Central memory CD4-positive, alpha-beta T cell (primary cell): ENCODE data around the gene MMS22L.

Source experiments
- DNase-seq: peaks from one replicate; pipeline ENCODE4 v3.0.0; 2022
- total RNA-seq, 3 experiments: gene quantifications; one replicate each; lab custom pipeline; 2026; lab: John Stamatoyannopoulos, UW

The MMS22L gene
- 31.7 to 44.5 (median 37.4) reads per million in 3 experiments for total RNA-seq

GRCh38 chr6:97282726-97283617 lies at the start of gene MMS22L:
TSS of gene MMS22L (minus strand) at chr6:97283216. CDS start at chr6:97282477, 739 bp downstream.
- peak; percentile 92 for DNase-seq

- no peak for DNase-seq
These were observed 39.8 kb upstream of the MMS22L start for GRCh38 chr6:97322811-97323210.

- DNase-seq, result no peak
These were observed 39.2 kb upstream of the MMS22L start for GRCh38 chr6:97322226-97322625.

DNA sequence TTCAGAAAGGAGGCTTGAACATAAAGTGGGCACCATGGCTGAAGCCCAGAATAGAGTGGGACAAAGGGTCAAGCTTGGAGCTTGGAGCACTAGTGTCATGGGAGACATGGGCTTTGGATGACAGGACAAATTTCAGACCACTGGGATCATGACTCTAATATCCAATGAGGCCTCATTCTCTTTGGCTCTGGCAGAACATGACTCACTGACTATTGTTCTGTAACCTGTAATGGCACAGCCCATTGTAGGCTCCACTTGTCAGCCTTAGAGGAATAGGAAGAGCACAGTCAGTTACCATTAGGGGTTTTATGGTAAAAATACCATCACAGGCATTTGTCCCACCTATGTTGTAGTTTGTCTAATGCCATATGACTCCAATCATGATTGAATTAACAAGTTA lies 34.0 kb upstream of the MMS22L start:
- no peak for DNase-seq

GRCh38 chr6:97312241-97312640 lies 29.2 kb upstream of the MMS22L start:
- DNase-seq, result no peak

DNA sequence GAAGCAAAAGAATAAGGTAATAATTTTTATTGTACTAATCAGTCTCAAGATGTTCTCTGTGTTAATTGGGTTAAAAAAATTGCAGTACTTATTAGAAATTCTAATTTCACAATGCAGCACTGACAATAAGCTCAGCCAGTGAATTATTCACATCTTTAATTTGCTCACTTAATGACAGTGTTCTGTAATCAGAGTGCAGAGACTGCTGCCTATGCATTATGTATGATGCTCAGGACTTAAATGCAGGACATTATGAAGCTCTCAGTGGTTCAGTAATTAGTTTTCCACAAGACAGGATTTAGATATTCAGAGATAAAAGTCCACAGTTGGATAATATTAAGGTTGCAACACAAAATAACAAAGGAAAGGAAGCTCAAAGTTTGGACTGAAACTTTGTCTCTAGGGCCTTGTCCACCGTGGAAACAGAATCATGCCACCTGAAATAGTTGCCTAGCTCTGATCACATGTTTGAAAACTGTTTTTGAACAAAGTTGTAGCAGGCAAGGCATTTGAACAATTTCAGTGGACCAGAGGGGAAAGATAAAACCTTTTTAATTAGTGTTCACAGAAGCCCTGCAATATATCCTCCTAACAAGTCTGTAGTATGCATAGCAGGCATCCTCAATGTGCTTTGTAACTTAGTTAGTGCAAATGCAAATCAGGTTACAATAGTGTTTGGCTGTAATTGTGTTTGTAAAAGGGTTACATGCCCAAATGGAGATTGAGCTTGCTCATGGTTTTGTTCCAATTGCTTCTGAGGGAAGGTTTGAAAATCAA lies 23.7 kb upstream of the MMS22L start:
- no peak for DNase-seq

- no peak for DNase-seq
These were observed 22.5 kb upstream of the MMS22L start for GRCh38 chr6:97305414-97306066.

GRCh38 chr6:97304701-97305100 lies 21.7 kb upstream of the MMS22L start:
- DNase-seq, result no peak

DNA sequence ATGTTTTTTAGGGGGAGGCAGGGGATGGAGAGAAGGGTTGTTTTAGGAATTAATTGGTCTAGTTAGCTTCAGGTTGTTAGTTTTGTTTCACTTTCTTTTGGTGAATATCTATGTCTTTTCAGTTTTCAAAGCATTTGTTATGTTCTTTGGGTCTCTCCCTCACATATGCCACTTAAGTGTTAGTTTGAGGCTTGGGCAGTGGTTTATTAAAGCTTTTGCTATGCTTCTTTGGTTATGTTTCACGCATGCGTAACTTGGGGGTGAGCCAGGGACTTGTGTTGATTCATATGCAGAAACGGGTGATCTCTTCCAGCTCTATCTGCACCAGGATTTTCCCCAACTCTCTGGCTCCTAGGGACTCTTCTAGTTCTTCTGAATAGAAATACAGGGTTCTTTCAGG lies 11.4 kb upstream of the MMS22L start:
- no peak for DNase-seq

DNA sequence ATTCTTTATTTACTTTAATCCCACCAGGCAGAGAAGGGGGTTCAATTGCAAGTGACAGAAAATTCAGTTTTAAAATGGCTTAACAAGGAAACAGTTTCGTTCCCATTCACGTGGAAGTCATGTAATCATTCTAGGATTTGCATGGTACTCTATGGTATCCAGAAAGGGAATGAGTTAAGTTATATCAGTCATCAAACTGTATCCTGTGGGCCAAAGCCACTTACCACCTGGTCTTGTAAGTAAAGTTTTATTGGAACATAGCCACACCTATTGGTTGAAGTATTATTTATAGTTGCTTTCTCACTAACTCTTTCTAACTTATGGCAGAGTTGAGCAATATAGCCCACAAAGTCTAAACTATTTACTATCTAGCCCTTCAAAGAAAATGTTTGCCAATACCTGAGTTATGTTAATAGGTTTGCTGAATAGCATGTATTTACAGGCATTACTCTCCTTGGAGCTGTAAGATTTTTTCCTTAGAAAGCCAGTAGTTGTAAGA lies 10.2 kb upstream of the MMS22L start:
- DNase-seq, result no peak

- DNase-seq, result no peak
These were observed 9.7 kb upstream of the MMS22L start for GRCh38 chr6:97292671-97293070.

- no peak for DNase-seq
These were observed 8.9 kb upstream of the MMS22L start for GRCh38 chr6:97291896-97292295.

DNA sequence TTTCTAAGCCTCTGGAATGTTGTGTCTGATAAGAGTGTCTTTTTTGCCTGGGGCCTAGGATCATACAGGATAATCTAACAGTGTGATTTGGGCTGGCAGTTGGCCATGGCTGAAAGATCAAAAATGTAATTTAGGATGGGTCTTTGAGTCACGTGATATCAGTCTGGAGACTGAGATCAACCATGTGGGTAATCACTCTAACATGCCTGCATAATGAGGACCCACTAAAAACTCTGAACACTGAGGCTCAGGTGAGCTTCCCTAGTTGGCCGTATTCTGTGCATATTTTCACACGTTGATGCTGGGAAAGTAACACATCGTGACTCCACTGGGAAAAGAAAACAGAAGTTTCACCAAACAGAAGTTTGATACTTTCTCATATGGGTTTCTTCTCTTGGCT lies 6.3 kb upstream of the MMS22L start:
- no peak for DNase-seq

DNA sequence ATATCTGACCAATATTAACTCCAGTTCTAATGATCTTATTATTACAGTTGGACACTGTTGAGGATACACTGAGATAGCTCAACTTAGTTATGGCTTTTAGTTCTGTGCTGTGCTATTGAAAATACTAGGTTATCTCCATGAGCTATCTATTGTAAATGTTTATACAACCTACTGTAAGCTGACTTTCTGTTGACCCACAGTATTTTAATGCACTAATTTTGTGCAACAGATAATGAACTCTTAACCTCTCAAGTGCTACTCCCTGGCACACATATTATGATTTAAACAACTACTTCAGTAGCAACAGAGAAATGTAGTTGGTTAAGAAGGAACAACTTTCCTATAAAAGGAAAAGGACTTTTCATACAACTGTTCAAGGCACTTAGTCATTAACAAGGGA lies 5.2 kb upstream of the MMS22L start:
- DNase-seq, result no peak

- DNase-seq, result no peak
These were observed 734 bp downstream of the MMS22L start for GRCh38 chr6:97282238-97282725.

DNA sequence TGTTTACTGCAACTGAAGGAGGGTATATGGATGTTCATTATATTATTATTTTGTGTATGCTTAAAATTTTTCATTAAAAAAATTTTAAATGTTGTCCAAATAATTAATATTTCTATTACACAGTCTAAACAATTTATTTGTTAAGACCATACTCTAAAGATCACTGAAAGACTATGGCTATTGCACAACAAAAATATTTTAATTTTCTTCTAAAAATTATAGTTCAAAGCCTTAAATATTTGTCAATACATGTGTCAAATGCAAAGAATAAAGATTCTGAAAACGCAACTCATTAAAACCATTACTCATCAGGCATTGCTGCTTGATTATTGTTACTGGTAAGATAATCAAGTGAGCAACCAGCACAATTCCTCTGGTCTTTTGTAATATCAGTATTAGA lies 2.2 kb downstream of the MMS22L start:
- DNase-seq, result no peak

- DNase-seq, result no peak
These were observed 7.2 kb downstream of the MMS22L start for GRCh38 chr6:97275804-97276203.

DNA sequence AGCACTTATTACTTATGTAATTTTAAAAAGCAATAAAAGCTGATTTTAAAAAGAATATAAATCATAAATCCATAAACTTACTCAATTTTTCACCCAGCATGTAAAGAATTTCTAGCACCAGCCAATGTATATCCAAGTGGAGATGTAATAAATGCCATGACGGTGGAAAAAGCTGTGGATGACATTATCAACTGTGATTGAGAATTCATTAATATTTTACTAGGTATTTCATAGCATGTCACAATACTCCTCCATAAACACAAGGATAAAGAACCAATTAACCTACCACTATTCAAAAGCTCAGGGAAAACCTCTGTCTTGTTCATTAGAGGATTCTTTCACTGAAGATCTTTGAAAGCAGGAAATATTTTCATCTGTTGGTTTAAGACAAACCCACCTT lies 13.2 kb downstream of the MMS22L start:
- DNase-seq, result no peak

DNA sequence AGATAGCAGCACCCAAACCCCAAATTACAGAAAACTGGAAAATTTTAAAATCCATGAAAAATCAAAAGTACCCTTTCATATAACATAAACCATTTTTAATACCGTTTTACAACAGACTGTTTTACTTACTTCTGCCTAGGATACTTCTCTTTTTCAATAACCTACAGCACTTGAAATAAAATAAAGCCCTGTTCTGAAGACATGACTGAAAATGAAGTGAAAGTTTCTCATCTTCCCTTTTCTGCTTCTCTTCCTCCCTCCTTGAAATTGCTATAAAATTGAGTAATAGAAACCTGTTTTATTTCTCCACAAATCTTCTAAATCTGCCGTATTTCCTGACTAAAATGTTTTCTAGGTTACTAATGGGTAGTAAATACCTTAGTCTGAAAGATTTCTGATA lies 20.3 kb downstream of the MMS22L start:
- no peak for DNase-seq

- DNase-seq, result no peak
These were observed 36.2 kb downstream of the MMS22L start for GRCh38 chr6:97246842-97247241.

GRCh38 chr6:97240222-97240621 lies 42.8 kb downstream of the MMS22L start:
- no peak for DNase-seq

GRCh38 chr6:97231911-97232310 lies 51.1 kb downstream of the MMS22L start:
- DNase-seq, result no peak

- DNase-seq, result no peak
These were observed 60.1 kb downstream of the MMS22L start for GRCh38 chr6:97222903-97223302.
